Endometrial microvascular endothelial cells (primary cell): ENCODE measurements around the gene SIAH3. TPM values are rescaled to one million over a fixed set of nuclear protein-coding genes. Genes with fewer than 3 reads are reported as not detected.

Experiments used
- in situ Hi-C: cut with HindIII; loops from 2 replicates; pipeline ENCODE4 v1.10.0; 2017; ENCODE audit warnings: low sequenced_read_pairs, low pct_unique_long_range_greater_than_20kb; ENCODE audit errors: inconsistent ontology term
- total RNA-seq: library from RNA; depleted of rRNA; stranded (reverse); fragments of >200 nt; gene quantifications from one replicate; pipeline ENCODE4 v1.2.3, GENCODE V29; 2015; ENCODE audit errors: inconsistent ontology term

Gene SIAH3
- total RNA-seq, 1 donor from 2014 or later: not detected

- in situ Hi-C loops: no loop called here
Observed at GRCh38 chr13:45792827-45793303, 58.7 kb downstream of the SIAH3 start.

DNA sequence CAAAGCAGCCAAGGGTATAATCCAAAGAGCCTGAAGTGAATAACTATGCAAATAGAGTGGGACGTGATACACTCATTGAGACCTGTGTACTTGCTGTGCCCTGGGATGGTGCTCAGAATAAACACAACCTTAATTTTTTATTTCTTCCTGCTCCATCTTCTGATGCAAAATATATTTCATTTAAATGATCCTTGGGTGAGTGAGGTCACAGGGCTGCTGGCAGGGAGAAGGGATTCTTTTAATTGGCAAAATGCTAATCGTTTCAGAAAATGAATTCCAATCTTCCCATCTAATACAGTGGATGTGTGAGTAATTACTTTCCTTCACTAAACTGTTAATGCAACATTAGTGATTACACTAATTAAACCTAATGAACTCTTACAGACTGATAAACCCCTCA is 63.5 kb downstream of the SIAH3 start:
- in situ Hi-C loops: no loop called here

- in situ Hi-C loops: no loop called here
Observed at GRCh38 chr13:45787346-45787745, 64.2 kb downstream of the SIAH3 start.

DNA sequence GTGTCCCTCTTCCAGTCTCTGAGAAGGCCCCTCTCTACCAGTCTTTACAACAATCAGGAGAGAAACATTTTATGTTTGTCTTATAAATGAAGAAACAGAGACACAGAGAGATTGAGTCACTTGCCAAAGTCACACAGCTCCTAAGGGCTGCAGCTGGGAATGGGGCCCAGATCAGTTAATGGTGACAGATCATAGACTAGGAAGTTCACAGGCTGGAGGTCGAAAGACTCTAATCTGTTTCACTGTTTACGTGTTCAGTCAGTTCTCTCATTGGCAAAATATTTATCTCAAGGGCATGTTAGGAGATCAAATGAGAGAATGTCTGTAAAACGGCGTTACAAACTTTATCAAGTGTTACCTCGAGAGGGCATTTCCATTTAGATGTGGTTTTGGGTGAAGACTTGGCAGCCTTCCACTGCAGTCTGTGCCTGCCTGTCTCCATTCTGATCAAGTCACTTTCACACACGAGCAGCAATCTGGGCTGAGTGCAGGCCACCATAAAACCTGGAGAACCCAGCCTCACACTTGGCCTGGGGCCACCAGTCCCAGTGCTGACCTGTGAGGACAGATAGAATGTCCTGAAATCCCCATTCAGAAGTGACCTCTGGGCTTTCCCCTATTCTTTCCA is 65.1 kb downstream of the SIAH3 start:
- in situ Hi-C loops: no loop called here

GRCh38 chr13:45784755-45785675 is 66.5 kb downstream of the SIAH3 start:
- in situ Hi-C loops: no loop called here

GRCh38 chr13:45783346-45784043 is 68.1 kb downstream of the SIAH3 start:
- in situ Hi-C loops: no loop called here

DNA sequence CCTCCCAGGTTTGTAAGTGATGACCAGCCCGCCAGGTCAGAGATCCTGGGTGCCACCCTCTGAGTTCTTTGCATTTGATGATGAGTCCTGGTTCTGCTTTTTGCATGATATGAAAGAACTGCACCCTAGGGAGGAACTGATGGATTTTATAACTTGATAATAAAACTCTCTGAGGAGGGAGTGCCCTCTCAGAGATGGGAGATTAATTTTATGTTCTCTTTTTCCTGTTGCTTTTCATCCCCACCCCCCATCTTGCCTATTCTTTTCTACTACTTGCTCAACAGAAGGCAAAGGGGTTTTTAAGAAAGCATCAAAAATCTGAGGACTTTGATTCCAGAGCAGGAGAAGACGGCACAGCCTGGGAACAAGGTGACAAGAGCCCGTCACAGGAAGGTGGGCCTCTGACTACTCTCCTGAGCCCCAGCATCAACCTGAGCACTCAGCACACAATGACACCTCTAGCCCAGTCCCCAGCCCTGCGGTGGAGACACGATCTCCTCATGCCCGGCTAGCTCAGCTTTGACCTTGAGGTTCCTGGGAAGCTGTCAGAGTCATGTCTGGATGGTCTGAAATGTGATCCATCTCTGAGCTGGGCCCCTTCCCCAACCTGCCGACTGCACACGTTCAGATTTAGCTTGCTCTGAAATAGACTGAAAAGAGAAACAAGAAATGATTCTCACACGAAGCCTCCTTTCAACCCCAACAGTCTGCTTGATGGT is 69.1 kb downstream of the SIAH3 start:
- in situ Hi-C loops: no loop called here

DNA sequence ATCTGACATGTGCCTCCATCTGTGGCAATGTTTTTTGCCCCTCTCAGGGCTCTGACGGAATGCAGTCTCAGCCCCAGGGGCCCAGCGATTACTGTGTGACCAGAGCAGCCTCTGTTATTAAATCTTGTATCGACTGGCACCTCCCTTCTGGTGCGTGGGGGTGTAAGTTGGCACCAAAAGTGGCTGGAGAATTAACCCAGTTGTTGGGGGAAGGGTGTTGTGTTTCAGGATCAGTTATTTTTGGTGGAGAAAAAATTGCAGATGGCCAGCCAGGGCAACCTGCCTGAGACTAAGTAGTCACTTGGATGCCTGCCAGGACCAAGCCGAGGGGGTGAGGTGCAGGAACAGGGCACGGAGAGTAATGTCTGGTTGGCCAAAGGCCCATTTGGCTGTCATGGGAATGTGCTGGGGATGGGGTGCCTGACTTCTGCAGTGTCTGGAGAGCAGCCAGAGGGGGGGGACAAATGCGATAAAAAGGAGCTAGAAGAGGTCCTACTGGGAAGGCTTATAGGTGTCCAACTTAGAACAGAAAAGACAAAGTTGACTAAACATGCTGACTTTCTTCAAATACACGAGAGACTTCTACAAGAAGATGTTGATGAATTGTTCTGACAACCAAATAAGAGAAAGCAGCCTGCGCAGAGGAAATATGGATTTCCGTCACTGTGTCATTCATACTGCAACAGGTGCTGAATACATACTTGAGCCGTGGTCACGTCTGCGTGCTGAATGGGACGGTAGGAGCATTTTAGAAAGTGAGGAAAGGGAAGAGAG is 69.8 kb downstream of the SIAH3 start:
- in situ Hi-C loops: no loop called here

- in situ Hi-C loops: no loop called here
Observed at GRCh38 chr13:45779901-45780300, 71.7 kb downstream of the SIAH3 start.

- in situ Hi-C loops: no loop called here
Observed at GRCh38 chr13:45778882-45779281, 72.7 kb downstream of the SIAH3 start.

DNA sequence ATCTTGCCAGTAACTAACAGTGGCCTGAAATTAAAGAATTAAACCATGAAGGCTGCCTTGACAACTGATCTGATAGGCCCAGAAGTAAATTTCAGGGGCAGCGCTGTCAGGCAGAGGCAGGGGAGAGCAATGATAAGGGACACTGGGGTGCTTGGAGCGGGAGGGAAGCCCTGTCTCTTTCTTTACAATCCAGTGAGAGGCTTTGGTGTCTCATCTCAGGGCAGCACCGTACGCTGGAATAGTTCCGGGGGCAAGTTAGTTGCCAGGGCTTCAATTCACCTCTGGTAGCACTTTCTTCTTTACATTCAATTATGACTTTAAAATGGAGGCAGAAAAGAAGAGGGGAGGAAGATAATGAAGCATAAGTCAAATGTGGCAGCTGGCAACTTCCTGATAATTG is 74.8 kb downstream of the SIAH3 start:
- in situ Hi-C loops: no loop called here

DNA sequence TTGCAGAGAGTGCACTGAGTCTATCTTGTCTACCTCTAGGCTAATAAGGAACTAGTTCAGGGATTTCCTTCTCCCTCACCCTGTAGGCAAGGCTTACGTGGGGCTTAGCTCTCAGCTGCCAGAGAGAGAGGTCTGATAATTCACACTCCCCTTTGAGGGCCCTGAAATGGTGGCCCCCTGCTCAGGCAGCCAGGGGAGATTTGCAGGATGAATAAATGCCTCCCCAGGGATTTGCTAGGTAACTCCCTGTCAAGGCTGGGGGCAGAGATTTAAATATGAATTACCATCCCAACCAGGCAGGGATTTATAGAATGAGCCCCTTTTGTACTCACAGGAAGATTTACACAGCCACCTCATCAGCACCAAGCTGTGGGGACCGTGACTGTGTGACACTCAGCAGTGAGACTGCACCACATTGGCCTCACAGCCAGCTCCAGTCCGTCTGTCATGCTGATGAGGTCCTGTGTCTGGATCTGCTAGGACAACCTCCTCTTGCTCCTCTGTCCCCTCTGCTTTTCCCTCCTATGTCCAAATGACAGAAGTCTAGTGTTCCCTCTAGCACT is 76.1 kb downstream of the SIAH3 start:
- in situ Hi-C loops: no loop called here

GRCh38 chr13:45773944-45774343 is 77.6 kb downstream of the SIAH3 start:
- in situ Hi-C loops: no loop called here

DNA sequence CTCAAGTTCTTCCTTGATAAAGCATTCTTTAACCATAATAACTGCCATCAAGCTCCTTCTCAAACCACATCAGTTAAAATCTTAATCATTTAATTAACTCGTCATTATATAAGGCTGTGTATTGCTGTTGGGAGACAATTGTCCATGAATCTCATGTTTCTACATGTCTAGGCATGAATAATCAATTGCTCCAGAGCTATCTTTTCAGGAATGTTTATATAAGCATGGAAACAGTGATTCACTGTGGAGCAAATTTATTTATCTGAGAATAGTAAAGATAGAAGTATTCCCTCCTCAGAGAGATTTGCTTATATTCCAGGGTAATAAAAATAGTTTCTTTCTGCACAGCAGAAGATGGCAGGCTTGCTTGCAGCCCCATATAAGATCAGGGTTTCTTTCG is 78.3 kb downstream of the SIAH3 start:
- in situ Hi-C loops: no loop called here

DNA sequence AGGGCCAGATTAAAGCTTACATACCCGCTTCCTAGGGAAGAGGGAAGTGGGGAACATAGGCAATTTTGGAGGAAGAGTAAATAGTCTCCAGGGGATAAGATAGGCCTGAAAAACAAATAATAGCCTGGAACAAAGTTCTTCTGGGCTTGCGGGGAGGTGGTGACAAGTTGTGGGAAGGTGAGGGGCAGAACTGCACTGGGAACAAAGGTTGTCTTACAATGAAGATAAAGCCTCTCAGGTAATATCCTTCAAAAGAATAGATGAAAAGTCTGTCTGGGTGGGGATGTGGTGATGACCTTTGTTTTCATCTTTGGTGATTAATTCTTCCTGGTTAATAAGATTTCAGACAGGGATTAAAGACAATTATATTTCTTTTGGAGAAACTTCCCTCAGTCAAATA is 80.7 kb downstream of the SIAH3 start:
- in situ Hi-C loops: no loop called here

GRCh38 chr13:45768656-45769479 is 82.7 kb downstream of the SIAH3 start:
- in situ Hi-C loops: no loop called here

DNA sequence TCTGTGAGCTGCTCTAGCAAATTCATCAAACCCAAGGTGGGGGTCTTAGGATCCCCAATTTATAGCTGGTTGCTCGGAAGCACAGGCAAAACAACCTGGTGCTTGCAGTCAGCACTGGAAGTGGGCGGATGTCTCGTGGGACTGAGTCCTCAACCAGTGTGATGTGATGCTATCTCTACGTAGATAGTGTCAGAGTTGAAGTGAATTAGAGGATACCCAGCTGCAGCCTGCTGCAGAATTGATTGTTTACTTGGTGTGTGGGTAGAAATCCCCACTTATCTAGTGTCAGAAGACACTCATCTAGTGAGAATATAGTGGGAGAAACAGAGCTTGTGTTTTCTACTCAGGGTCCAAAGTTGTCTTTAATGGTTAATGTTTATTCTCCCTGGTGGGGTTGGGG is 86.1 kb downstream of the SIAH3 start:
- in situ Hi-C loops: no loop called here
